Endothelial cell of umbilical vein (primary cell): ENCODE results near the gene ZBTB20. TPM values are rescaled to one million over a fixed set of nuclear protein-coding genes. Genes with fewer than 3 reads are reported as not detected.

ENCODE experiments used
- BruUV-seq: library from RNA; stranded (reverse); fragments of 400-500 nt; replicated peaks from 2 replicates; lab custom pipeline; 2021; lab: Mats Ljungman, UMichigan
- CTCF ChIA-PET: fragments of 300-600, 350-600 bp; sonication (Branson Sonifier 250); formaldehyde crosslinking; loops from one replicate; lab custom pipeline; 2021; ENCODE audit warnings: antibody characterized with exemption, inconsistent platforms; lab: Charles Lee
- POLR2A ChIA-PET: fragments of 300-600, 350-600 bp; sonication (Branson Sonifier 250); formaldehyde crosslinking; loops from one replicate; lab custom pipeline; 2021; ENCODE audit warnings: antibody characterized with exemption, inconsistent platforms; lab: Charles Lee
- DNase-seq: peaks from one replicate; pipeline ENCODE4 v3.0.0-alpha.2; 2011; ENCODE audit warnings: low read depth, low spot score
- FAIRE-seq: peaks from 2 replicates; lab custom pipeline; 2011; peaks lifted over from hg19 to GRCh38; lab: Jason Lieb, UNC
- H2AFZ ChIP-seq: 2 replicates; pipeline ENCODE4 v1.6.0; 2012; ENCODE audit warnings: low read depth, low read length, control low read depth, inconsistent platforms
- H3K27ac ChIP-seq: 2 replicates; pipeline ENCODE4 v1.5.1; 2011; ENCODE audit warnings: low read depth, mild to moderate bottlenecking, control low read depth, low read length, moderate library complexity; ENCODE audit not compliant: insufficient read depth
- H3K27me3 ChIP-seq, 2 experiments: 2 replicates each; pipeline versions ENCODE4 v1.6.0 to v1.6.1; 2011; ENCODE audit warnings: low read length in 2 of 2, mixed read lengths in 1 of 2; ENCODE audit not compliant: control insufficient read depth in 2 of 2, insufficient read depth in 2 of 2
- H3K36me3 ChIP-seq, 2 experiments: 2 replicates in 1 of 2; 3 replicates in 1 of 2; pipeline ENCODE4 v1.5.1; 2011; ENCODE audit warnings: low read length in 2 of 2, mild to moderate bottlenecking in 1 of 2, moderate library complexity in 1 of 2; ENCODE audit not compliant: control insufficient read depth in 2 of 2, insufficient read depth in 2 of 2; ENCODE audit errors: extremely low read depth in 1 of 2
- H3K4me1 ChIP-seq: 3 replicates; pipeline ENCODE4 v1.5.1; 2011; ENCODE audit warnings: mild to moderate bottlenecking, low read length; ENCODE audit not compliant: control insufficient read depth, insufficient read depth; ENCODE audit errors: extremely low read depth
- H3K4me2 ChIP-seq: 2 replicates; pipeline ENCODE4 v1.6.1; 2011; ENCODE audit warnings: low read length, control low read depth, mixed read lengths; ENCODE audit not compliant: insufficient read depth
- H3K4me3 ChIP-seq, 3 experiments: fragments of 200-600 bp in 1 of 3; sonication (generic), shearing (Covaris generic) in 1 of 3; replicated peaks in 1 of 3; 2 replicates each; pipeline ENCODE4 v1.5.1; 2011 to 2016; ENCODE audit warnings: control low read depth in 3 of 3, low read length in 3 of 3, mild to moderate bottlenecking in 2 of 3, inconsistent platforms in 1 of 3, low read depth in 1 of 3, moderate library complexity in 1 of 3; ENCODE audit not compliant: insufficient read depth in 1 of 3
- H3K79me2 ChIP-seq: 2 replicates; pipeline ENCODE4 v1.6.0; 2012; ENCODE audit warnings: low read length, inconsistent platforms; ENCODE audit not compliant: control insufficient read depth, insufficient read depth
- H3K9ac ChIP-seq: replicated peaks from 2 replicates; pipeline ENCODE3; 2011; ENCODE audit warnings: low read length, control low read depth; ENCODE audit not compliant: insufficient read depth; ENCODE audit errors: extremely low read depth
- H3K9me1 ChIP-seq: replicated peaks from 3 replicates; pipeline ENCODE4 v1.6.0; 2011; ENCODE audit warnings: mild to moderate bottlenecking, low read length; ENCODE audit not compliant: control insufficient read depth, insufficient read depth; ENCODE audit errors: extremely low read depth
- H3K9me3 ChIP-seq: replicated peaks from 2 replicates; pipeline ENCODE4 v1.5.1; 2012; ENCODE audit warnings: low read length, inconsistent platforms; ENCODE audit not compliant: control insufficient read depth, insufficient read depth
- H4K20me1 ChIP-seq: replicated peaks from 2 replicates; pipeline ENCODE3; 2011; ENCODE audit warnings: mild to moderate bottlenecking, low read length; ENCODE audit not compliant: control insufficient read depth, insufficient read depth; ENCODE audit errors: extremely low read depth
- EZH2 ChIP-seq: IDR thresholded peaks from 2 replicates; pipeline ENCODE4 v1.6.1; 2012; ENCODE audit warnings: borderline replicate concordance, low read depth, mild to moderate bottlenecking, moderate library complexity, low read length, inconsistent platforms; ENCODE audit not compliant: severe bottlenecking
- FOS ChIP-seq: IDR thresholded peaks from 2 replicates; pipeline ENCODE4 v1.6.1; 2011; ENCODE audit warnings: mild to moderate bottlenecking, low read length, moderate library complexity, borderline replicate concordance; ENCODE audit not compliant: insufficient read depth
- GATA2 ChIP-seq: IDR thresholded peaks from 2 replicates; pipeline ENCODE4 v1.7.0; 2011; ENCODE audit warnings: low read depth, mild to moderate bottlenecking, moderate library complexity, mixed read lengths, low read length; ENCODE audit not compliant: insufficient read length, insufficient read depth
- JUN ChIP-seq: IDR thresholded peaks from 2 replicates; pipeline ENCODE4 v1.6.1; 2011; ENCODE audit warnings: borderline replicate concordance, low read depth; ENCODE audit not compliant: insufficient read length, insufficient read depth
- MYC ChIP-seq: IDR thresholded peaks from one replicate; pipeline ENCODE4 v1.6.1; 2011; ENCODE audit warnings: mild to moderate bottlenecking, low read depth, low read length
- POLR2A ChIP-seq: IDR thresholded peaks from 2 replicates; pipeline ENCODE4 v1.6.1; 2012; ENCODE audit warnings: low read depth, mild to moderate bottlenecking, control low read depth, low read length
- POLR2AphosphoS5 ChIP-seq: IDR thresholded peaks from 2 replicates; pipeline ENCODE4 v1.6.1; 2012; ENCODE audit warnings: low read depth, mild to moderate bottlenecking, control low read depth, low read length, moderate library complexity; ENCODE audit not compliant: insufficient read depth
- dilution Hi-C: fragments of 300-500 bp; cut with MboI; formaldehyde crosslinking; loops from one replicate; pipeline ENCODE4 v1.15.0; 2019; ENCODE audit warnings: low sequenced_read_pairs; ENCODE audit not compliant: extremely low pct_ligation_motif_present
- intact Hi-C: fragments of 100-400 bp; cut with micrococcal nuclease; formaldehyde crosslinking; loops from one replicate; pipeline ENCODE4 v1.10.0; 2022
- polyA plus RNA-seq, 4 experiments: library from polyadenylated mRNA; depleted of rRNA in 3 of 4; stranded (reverse) in 3 of 4; unstranded in 1 of 4; fragments of >200 nt; gene quantifications; 2 replicates each; pipeline versions ENCODE4 v1.2.1 to v1.2.3, GENCODE V29; 2011 to 2012; ENCODE audit warnings: missing spikeins in 1 of 4
- total RNA-seq: library from RNA; stranded (reverse); gene quantifications from 2 replicates; pipeline ENCODE4 v1.2.3, GENCODE V29; 2021
- TF ChIP-seq, protein P1 (sequence below): IDR thresholded peaks from 2 replicates; pipeline ENCODE4 v1.6.1; 2011; ENCODE audit not compliant: insufficient read depth, insufficient read length
- TF ChIP-seq, protein P2 (sequence below), 2 donors: IDR thresholded peaks; 1 replicate in 1 of 2; 2 replicates in 1 of 2; pipeline ENCODE4 v1.5.1; 2011; ENCODE audit warnings: low read length in 2 of 2, mild to moderate bottlenecking in 2 of 2, moderate library complexity in 2 of 2, control low read depth in 1 of 2, inconsistent platforms in 1 of 2, low read depth in 1 of 2; ENCODE audit not compliant: insufficient read depth in 1 of 2; ENCODE audit errors: extremely low read depth in 1 of 2

ZBTB20 gene
- total and polyA plus RNA-seq, 2 donors (not counting 3 experiments of a cell fraction or from before 2014, with no cell fraction given), result 2.1 to 20.5 TPM

DNA sequence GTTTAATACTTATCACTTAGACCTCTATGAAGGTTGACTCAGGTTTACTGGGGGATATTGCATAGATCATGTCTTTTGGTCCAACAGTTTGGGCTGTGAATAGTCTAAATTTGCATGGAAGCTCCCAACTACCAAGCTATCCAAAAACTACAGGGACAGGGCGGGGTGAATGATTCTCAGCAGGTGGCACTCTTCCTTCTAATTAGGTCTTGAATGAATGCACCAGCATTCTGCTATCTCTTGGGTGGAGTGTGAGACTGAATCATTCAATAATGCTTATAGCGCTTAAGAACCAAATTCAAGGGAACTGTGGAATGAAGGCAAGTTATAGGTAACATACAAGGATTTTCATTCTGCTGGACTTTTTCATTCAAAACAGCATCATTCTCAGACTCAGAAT, 507.0 kb downstream of the ZBTB20 start:
- intact Hi-C loops, result no loop called here
- FAIRE-seq, result no peak

More for the DNA sequence above, 507.0 kb downstream of the ZBTB20 start:
- no peaks in the 10 kb centered on the region for H3K36me3 ChIP-seq
- no peak overlapping the region for H2AFZ ChIP-seq
- no TSS peak for BruUV-seq
- H3K9me1 ChIP-seq, result no peaks in the 10 kb centered on the region
- H3K9ac ChIP-seq, result no peak overlapping the region
- POLR2A ChIA-PET, result no interaction called here
- H3K9me3 ChIP-seq, result no peaks in the 10 kb centered on the region
- H3K79me2 ChIP-seq, result no peaks in the 10 kb centered on the region
- no peaks in the 10 kb centered on the region for H3K27me3 ChIP-seq
- H3K4me2 ChIP-seq, result no peak overlapping the region
- dilution Hi-C loops, result no loop called here
- CTCF ChIA-PET, result interaction anchor here (1.6 kb wide), 1 partner anchor 11 kb away, joined by 4 read pairs; no protein-coding TSS in a partner anchor
- TF ChIP-seq, protein P1, sequence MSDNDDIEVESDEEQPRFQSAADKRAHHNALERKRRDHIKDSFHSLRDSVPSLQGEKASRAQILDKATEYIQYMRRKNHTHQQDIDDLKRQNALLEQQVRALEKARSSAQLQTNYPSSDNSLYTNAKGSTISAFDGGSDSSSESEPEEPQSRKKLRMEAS, result no peak
- TF ChIP-seq POLR2AphosphoS5 (no peak), FOS (no peak), GATA2 (no peak), JUN (no peak), EZH2 (no peak), POLR2A (no peak), MYC (no peak)
- TF ChIP-seq, protein P2, sequence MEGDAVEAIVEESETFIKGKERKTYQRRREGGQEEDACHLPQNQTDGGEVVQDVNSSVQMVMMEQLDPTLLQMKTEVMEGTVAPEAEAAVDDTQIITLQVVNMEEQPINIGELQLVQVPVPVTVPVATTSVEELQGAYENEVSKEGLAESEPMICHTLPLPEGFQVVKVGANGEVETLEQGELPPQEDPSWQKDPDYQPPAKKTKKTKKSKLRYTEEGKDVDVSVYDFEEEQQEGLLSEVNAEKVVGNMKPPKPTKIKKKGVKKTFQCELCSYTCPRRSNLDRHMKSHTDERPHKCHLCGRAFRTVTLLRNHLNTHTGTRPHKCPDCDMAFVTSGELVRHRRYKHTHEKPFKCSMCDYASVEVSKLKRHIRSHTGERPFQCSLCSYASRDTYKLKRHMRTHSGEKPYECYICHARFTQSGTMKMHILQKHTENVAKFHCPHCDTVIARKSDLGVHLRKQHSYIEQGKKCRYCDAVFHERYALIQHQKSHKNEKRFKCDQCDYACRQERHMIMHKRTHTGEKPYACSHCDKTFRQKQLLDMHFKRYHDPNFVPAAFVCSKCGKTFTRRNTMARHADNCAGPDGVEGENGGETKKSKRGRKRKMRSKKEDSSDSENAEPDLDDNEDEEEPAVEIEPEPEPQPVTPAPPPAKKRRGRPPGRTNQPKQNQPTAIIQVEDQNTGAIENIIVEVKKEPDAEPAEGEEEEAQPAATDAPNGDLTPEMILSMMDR (IDR thresholded peaks at IDR 0.05; ENCODE audit: extremely low read depth in 1 of 2, insufficient read depth in 1 of 2, low read depth in 1 of 2, low read length in 2 of 2), result no peak
- no peak overlapping the region for H3K4me3 ChIP-seq
- H3K4me1 ChIP-seq, result no peaks in the 10 kb centered on the region
- H4K20me1 ChIP-seq, result no peaks in the 10 kb centered on the region
- DNase-seq, result no peak
- H3K27ac ChIP-seq, result no peak overlapping the region
